ENCODE data around the gene DVL1.

Gene DVL1

GRCh38 chr1:1359308-1359663 lies 10.1 kb upstream of the DVL1 start:
- peak overlapping the region; percentile 1 for H3K4me3 ChIP-seq (ENCODE audit: insufficient read length, low read depth)
- no peaks in the 10 kb centered on the region for H3K9me3 ChIP-seq (ENCODE audit: insufficient read depth, low read length)
- H3K4me1 ChIP-seq (ENCODE audit: insufficient read depth, insufficient read length) = peaks cover 27% of the 10 kb centered on the region
- H3K27me3 ChIP-seq (ENCODE audit: insufficient read depth, insufficient read length) = no peaks in the 10 kb centered on the region
- H3K36me3 ChIP-seq (ENCODE audit: insufficient read depth, insufficient read length, low read length) = peaks cover 6% of the 10 kb centered on the region
- DNase-seq (ENCODE audit: low read depth, low spot score) = no peak
- H3K9ac ChIP-seq (ENCODE audit: insufficient read length, low read depth) = peak overlapping the region; percentile 79
- TF ChIP-seq ZNF274 (IDR thresholded peaks at IDR 0.05; ENCODE audit: low read depth, low read length) (no peak), SUZ12 (IDR thresholded peaks at IDR 0.05; ENCODE audit: extremely low read depth, insufficient read depth, insufficient read length) (no peak), YY1 (IDR thresholded peaks at IDR 0.05; ENCODE audit: insufficient read depth, insufficient read length) (no peak)

GRCh38 chr1:1358433-1359271 lies 9.4 kb upstream of the DVL1 start, which contains the start of gene MXRA8:
Gene MXRA8, minus strand, starts transcription at chr1:1358555. Its CDS starts 51 bp downstream, at chr1:1358504.
- Histone ChIP-seq H3K9me3 (ENCODE audit: insufficient read depth, low read length) (no peaks in the 10 kb centered on the region), H3K27me3 (ENCODE audit: insufficient read depth, insufficient read length) (no peaks in the 10 kb centered on the region), H3K4me1 (ENCODE audit: insufficient read depth, insufficient read length) (peaks cover 27% of the 10 kb centered on the region), H3K9ac (ENCODE audit: insufficient read length, low read depth) (peak within 1 kb of the TSS; percentile 80), H3K36me3 (ENCODE audit: insufficient read depth, insufficient read length, low read length) (peaks cover 13% of the 10 kb centered on the region), H3K4me3 (ENCODE audit: insufficient read length, low read depth) (peak within 1 kb of the TSS; percentile 71)
- no peak for DNase-seq (ENCODE audit: low read depth, low spot score)
- TF ChIP-seq ZNF274 (IDR thresholded peaks at IDR 0.05; ENCODE audit: low read depth, low read length) = no peak
- no peak for TF ChIP-seq SUZ12 (IDR thresholded peaks at IDR 0.05; ENCODE audit: extremely low read depth, insufficient read depth, insufficient read length)

- TF ChIP-seq YY1 (IDR thresholded peaks at IDR 0.05; ENCODE audit: insufficient read depth, insufficient read length) (no peak), SUZ12 (IDR thresholded peaks at IDR 0.05; ENCODE audit: extremely low read depth, insufficient read depth, insufficient read length) (no peak), ZNF274 (IDR thresholded peaks at IDR 0.05; ENCODE audit: low read depth, low read length) (no peak)
- Histone ChIP-seq H3K36me3 (ENCODE audit: insufficient read depth, insufficient read length, low read length) (peaks cover 20% of the 10 kb centered on the region), H3K9ac (ENCODE audit: insufficient read length, low read depth) (peak overlapping the region; percentile 80), H3K9me3 (ENCODE audit: insufficient read depth, low read length) (no peaks in the 10 kb centered on the region), H3K4me3 (ENCODE audit: insufficient read length, low read depth) (peak overlapping the region; percentile 71), H3K4me1 (ENCODE audit: insufficient read depth, insufficient read length) (peaks cover 27% of the 10 kb centered on the region), H3K27me3 (ENCODE audit: insufficient read depth, insufficient read length) (no peaks in the 10 kb centered on the region)
- DNase-seq (ENCODE audit: low read depth, low spot score) = no peak
These were observed 8.7 kb upstream of the DVL1 start for GRCh38 chr1:1357871-1358432.

GRCh38 chr1:1356796-1357401 lies 7.7 kb upstream of the DVL1 start:
- no peak for DNase-seq (ENCODE audit: low read depth, low spot score)
- TF ChIP-seq SUZ12 (IDR thresholded peaks at IDR 0.05; ENCODE audit: extremely low read depth, insufficient read depth, insufficient read length) (no peak), ZNF274 (IDR thresholded peaks at IDR 0.05; ENCODE audit: low read depth, low read length) (no peak), YY1 (IDR thresholded peaks at IDR 0.05; ENCODE audit: insufficient read depth, insufficient read length) (no peak)
- Histone ChIP-seq H3K4me3 (ENCODE audit: insufficient read length, low read depth) (peak overlapping the region; percentile 71), H3K9me3 (ENCODE audit: insufficient read depth, low read length) (no peaks in the 10 kb centered on the region), H3K27me3 (ENCODE audit: insufficient read depth, insufficient read length) (no peaks in the 10 kb centered on the region), H3K9ac (ENCODE audit: insufficient read length, low read depth) (peak overlapping the region; percentile 80), H3K36me3 (ENCODE audit: insufficient read depth, insufficient read length, low read length) (peaks cover 29% of the 10 kb centered on the region), H3K4me1 (ENCODE audit: insufficient read depth, insufficient read length) (peaks cover 31% of the 10 kb centered on the region)

GRCh38 chr1:1356166-1356795 lies 7.1 kb upstream of the DVL1 start:
- peaks cover 31% of the 10 kb centered on the region for H3K4me1 ChIP-seq (ENCODE audit: insufficient read depth, insufficient read length)
- H3K9me3 ChIP-seq (ENCODE audit: insufficient read depth, low read length) = no peaks in the 10 kb centered on the region
- TF ChIP-seq YY1 (IDR thresholded peaks at IDR 0.05; ENCODE audit: insufficient read depth, insufficient read length) (no peak), ZNF274 (IDR thresholded peaks at IDR 0.05; ENCODE audit: low read depth, low read length) (no peak), SUZ12 (IDR thresholded peaks at IDR 0.05; ENCODE audit: extremely low read depth, insufficient read depth, insufficient read length) (no peak)
- H3K4me3 ChIP-seq (ENCODE audit: insufficient read length, low read depth) = peak overlapping the region; percentile 71
- no peaks in the 10 kb centered on the region for H3K27me3 ChIP-seq (ENCODE audit: insufficient read depth, insufficient read length)
- peaks cover 29% of the 10 kb centered on the region for H3K36me3 ChIP-seq (ENCODE audit: insufficient read depth, insufficient read length, low read length)
- no peak for DNase-seq (ENCODE audit: low read depth, low spot score)
- no peak overlapping the region for H3K9ac ChIP-seq (ENCODE audit: insufficient read length, low read depth)

DNA sequence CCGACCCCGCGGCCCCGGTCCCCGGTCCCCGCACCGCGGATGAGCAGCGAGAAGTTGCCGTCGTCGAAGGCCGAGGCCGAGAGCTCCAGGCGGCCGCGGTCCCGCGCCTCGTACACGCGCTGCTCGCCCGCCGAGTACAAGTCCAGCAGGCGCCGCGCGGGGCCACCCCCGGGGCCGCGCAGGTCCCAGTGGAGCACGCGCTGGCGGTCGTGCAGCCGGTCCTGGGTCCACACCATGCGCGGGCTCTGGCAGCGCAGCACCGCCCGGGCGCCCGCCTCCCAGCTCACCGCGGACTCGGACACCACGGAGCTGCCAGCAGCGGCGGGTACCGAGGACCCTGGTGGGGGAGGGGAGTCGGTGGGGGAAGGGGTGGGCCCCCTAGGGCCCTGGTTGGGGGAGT lies 6.2 kb upstream of the DVL1 start:
- no peak overlapping the region for H3K9ac ChIP-seq (ENCODE audit: insufficient read length, low read depth)
- no peak overlapping the region for H3K4me3 ChIP-seq (ENCODE audit: insufficient read length, low read depth)
- TF ChIP-seq ZNF274 (IDR thresholded peaks at IDR 0.05; ENCODE audit: low read depth, low read length) (no peak), YY1 (IDR thresholded peaks at IDR 0.05; ENCODE audit: insufficient read depth, insufficient read length) (no peak), SUZ12 (IDR thresholded peaks at IDR 0.05; ENCODE audit: extremely low read depth, insufficient read depth, insufficient read length) (no peak)
- no peaks in the 10 kb centered on the region for H3K27me3 ChIP-seq (ENCODE audit: insufficient read depth, insufficient read length)
- no peaks in the 10 kb centered on the region for H3K9me3 ChIP-seq (ENCODE audit: insufficient read depth, low read length)
- DNase-seq (ENCODE audit: low read depth, low spot score) = no peak
- H3K4me1 ChIP-seq (ENCODE audit: insufficient read depth, insufficient read length) = peaks cover 23% of the 10 kb centered on the region
- H3K36me3 ChIP-seq (ENCODE audit: insufficient read depth, insufficient read length, low read length) = peaks cover 29% of the 10 kb centered on the region

Measured in NT2/D1 (cell line).